HUES64 (cell line): Measurements from ENCODE around the gene MSANTD2.

Experiments used
- H3K27ac ChIP-seq: 2 replicates; pipeline ENCODE4 v1.7.0; 2013; ENCODE audit warnings: low read depth, low read length, inconsistent platforms
- H3K27me3 ChIP-seq: 2 replicates; pipeline ENCODE4 v1.6.1; 2013; ENCODE audit warnings: mild to moderate bottlenecking, low read length; ENCODE audit not compliant: insufficient read depth
- H3K36me3 ChIP-seq: 2 replicates; pipeline ENCODE4 v1.6.1; 2013; ENCODE audit warnings: mild to moderate bottlenecking, low read length; ENCODE audit not compliant: insufficient read depth
- H3K4me1 ChIP-seq: 2 replicates; pipeline ENCODE4 v1.6.1; 2013; ENCODE audit warnings: mild to moderate bottlenecking, low read length, moderate library complexity; ENCODE audit not compliant: insufficient read depth
- H3K4me3 ChIP-seq: 2 replicates; pipeline ENCODE4 v1.5.1; 2013; ENCODE audit warnings: mild to moderate bottlenecking, low read length, moderate library complexity
- H3K9ac ChIP-seq: 2 replicates; pipeline ENCODE4 v1.6.1; 2013; ENCODE audit warnings: mild to moderate bottlenecking, low read depth, low read length
- H3K9me3 ChIP-seq: 2 replicates; pipeline ENCODE4 v1.6.1; 2013; ENCODE audit warnings: low read depth, low read length; ENCODE audit not compliant: insufficient read depth
- WGBS: fragments of 150-250, 120-280 bp; methylation state at CpG from one replicate; pipeline ENCODE4 v1.1.7; 2013; ENCODE audit warnings: missing lambda C conversion rate; 5-methylcytosine and 5-hydroxymethylcytosine counted together

The MSANTD2 gene

DNA sequence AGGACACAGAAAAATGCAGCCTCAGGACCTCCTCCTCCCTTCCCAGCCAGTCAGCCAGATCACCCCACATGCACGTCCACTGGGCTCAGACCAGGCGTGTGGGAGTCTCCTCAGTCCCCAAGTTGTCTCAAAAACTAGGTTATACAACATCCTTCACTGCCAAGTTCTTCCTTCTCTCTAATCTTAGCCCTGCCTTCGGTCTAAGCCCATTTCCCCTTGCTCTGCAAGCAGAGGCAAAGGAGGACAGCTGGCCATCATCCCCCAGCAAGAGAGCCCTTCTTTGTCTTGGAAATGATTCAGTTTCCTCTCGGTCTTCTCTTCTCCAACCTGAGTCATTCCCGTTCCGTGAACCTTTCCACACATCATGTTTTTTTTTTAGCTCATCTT, 74.5 kb downstream of the MSANTD2 start:
- peaks cover 24% of the 10 kb centered on the region for H3K4me1 ChIP-seq

DNA sequence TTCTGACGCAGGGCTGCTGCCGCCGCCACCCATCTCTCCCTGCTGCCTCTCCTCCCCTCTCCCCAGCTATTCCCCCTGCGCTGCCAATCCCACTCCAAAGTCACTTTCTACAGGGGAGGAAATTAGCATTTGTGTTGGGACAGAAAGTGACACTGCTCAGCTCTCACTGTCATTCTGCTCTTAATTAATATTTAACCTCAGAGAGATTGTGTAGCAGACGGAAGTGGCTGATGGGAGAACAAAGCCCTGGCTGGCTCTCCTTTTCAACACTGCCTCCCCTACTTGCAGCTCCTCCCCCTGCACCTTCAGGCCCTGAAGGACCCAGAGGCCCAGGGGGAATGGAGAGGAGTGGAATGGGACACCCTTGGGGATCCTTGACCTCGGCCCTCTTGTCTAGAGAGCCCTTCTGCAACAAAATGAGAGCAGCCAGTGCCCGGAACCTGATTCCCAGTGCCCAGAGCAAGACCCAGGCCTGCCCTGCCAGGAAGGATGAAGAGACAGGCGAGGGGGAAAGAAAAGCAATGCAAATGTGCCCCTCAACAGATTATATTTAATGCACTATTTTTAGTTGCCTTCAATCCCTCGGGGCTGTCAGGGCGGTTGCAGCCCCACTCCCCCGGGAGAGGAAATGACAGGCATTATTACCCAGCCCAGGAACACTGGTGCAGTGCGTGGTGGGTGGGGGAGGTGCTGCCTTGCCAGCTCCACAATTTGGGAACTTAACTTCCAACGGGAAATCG, 75.1 kb downstream of the MSANTD2 start:
- no peaks in the 10 kb centered on the region for H3K9me3 ChIP-seq
- no peak overlapping the region for H3K9ac ChIP-seq
- H3K27ac ChIP-seq: no peak overlapping the region
- H3K36me3 ChIP-seq: no peaks in the 10 kb centered on the region
- peaks cover 24% of the 10 kb centered on the region for H3K4me1 ChIP-seq
- H3K27me3 ChIP-seq: peaks cover 56% of the 10 kb centered on the region
- H3K4me3 ChIP-seq: no peak overlapping the region
- WGBS: 42% methylated on average over 12 of the region's 14 CpGs

More for the DNA sequence above, 74.5 kb downstream of the MSANTD2 start:
- no peaks in the 10 kb centered on the region for H3K36me3 ChIP-seq
- H3K9ac ChIP-seq: no peak overlapping the region
- H3K4me3 ChIP-seq: 0 out of 2 replicates have a peak overlapping the region, but pooled peaks have one; percentile 5
- H3K9me3 ChIP-seq: no peaks in the 10 kb centered on the region
- 27% methylated on average over 6 of the region's 6 CpGs for WGBS
- H3K27ac ChIP-seq: no peak overlapping the region
- peaks cover 50% of the 10 kb centered on the region for H3K27me3 ChIP-seq

DNA sequence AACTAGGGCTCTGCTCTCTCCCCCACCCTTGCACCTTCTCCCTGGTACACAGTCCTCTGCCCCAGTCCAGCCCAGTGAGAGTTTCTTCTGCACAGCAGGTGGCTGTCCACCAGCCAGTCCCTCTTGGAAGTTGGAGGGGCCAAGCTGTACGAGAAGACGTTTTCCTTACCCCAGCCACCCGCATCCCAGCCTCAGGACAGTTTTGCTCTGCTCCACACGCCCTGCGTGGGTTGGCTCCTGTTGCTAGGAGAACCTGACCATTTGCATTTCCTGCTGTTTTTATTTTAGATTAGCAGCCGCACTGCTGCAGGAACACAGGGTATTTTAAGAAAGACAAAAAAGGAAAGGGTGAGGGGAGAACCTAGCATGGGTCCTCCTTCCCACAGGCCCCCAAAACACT, 78.0 kb downstream of the MSANTD2 start:
- Histone ChIP-seq H3K27ac (no peak overlapping the region), H3K27me3 (peaks cover 86% of the 10 kb centered on the region), H3K4me1 (peaks cover 26% of the 10 kb centered on the region), H3K4me3 (no peak overlapping the region), H3K9ac (no peak overlapping the region), H3K36me3 (no peaks in the 10 kb centered on the region), H3K9me3 (no peaks in the 10 kb centered on the region)
- WGBS: 59% methylated on average over 6 of the region's 6 CpGs

DNA sequence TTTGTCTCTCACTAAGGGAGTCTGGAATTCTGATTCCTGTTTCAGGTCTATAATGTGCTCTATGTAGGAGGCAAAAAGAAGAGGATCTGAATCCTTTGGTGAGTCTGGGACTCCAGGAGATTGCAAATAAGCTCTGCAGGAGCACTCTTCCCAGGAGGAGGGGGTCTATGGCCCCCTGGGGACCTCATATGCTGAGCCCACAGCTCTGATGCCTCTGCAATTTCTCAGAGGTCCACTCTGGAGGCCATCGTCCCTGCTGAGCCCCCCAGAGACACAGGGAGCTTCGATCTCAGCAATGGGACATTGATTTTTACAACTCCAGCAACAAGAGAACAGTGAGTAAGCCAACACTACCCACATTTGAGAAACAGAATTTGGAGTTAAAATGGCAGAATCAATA, 80.7 kb downstream of the MSANTD2 start:
- Histone ChIP-seq H3K36me3 (no peaks in the 10 kb centered on the region), H3K9me3 (no peaks in the 10 kb centered on the region), H3K27ac (no peak overlapping the region), H3K9ac (no peak overlapping the region), H3K4me3 (no peak overlapping the region), H3K4me1 (peaks cover 9% of the 10 kb centered on the region; the same call in 1 of the 2 replicates), H3K27me3 (peaks cover 100% of the 10 kb centered on the region)
- 42% methylated on average over 2 of the region's 2 CpGs for WGBS

DNA sequence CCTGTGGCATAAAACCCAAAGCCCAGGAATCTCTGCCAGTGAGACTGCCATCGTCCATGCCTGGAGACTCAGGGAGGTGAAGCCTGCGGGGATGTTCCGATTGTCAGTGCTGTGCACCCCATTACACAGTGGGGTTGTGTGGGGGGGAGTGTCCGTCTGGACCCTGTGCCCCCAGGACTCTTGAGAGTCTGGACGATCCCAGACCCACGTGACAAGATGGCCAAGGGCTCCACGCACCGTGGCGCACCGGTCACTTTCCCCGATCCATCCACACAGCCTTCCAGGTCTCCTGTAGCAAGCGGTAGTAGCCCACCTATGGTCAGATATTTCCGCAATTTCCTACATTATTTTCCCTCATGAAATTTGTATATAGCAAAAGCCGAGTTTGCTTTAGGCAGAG, 81.4 kb downstream of the MSANTD2 start:
- Histone ChIP-seq H3K4me1 (peaks cover 9% of the 10 kb centered on the region; the same call in 1 of the 2 replicates), H3K36me3 (no peaks in the 10 kb centered on the region), H3K9ac (no peak overlapping the region), H3K4me3 (peak overlapping the region; percentile 54; the same call in 1 of the 2 replicates), H3K27ac (no peak overlapping the region), H3K27me3 (peaks cover 100% of the 10 kb centered on the region), H3K9me3 (no peaks in the 10 kb centered on the region)
- WGBS: 31% methylated on average over 14 of the region's 14 CpGs

DNA sequence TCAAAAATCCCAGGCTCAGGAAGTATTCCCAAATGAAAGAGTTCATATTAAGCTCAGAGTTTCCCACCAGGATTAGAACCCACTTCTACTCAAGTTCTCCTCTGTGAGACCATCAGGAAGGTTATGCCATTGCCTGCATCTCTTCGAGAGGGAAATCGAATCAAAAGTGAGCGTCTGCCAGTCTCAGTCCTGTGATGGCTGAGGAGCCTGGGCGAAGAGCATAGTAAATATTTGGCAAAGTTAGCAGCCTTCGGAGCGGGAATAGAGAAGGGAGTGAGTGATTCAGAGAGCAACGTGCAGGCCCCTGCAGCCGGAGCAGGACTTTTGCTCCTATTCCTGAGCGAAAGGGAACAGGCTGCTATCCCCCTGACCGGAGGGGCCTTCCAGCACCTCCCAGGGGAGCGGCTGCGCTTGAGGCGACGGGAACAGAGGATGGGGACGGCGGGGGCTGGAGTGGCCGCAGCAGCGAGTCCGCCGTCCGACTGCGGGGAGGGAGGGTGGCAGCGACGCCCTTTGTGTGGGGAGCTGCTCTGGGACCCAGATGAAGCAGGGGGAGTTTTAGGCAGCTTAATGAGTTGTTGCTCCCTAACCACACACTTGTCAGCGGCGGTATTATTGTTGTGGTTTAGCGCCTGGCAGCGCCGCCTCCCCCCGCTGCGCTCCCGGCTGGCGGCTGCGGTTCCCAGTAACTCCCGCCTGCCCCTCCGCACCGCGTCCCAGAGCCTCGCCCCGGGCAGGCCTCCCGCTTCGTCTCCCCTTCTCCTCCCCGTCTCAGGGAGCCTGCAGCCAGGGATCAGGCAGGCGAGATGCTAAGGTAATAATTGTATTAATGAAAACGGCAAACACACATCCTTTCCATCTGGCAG, 82.2 kb downstream of the MSANTD2 start:
- H3K27me3 ChIP-seq: peaks cover 94% of the 10 kb centered on the region
- H3K9me3 ChIP-seq: no peaks in the 10 kb centered on the region
- WGBS: 2% methylated on average over 42 of the region's 45 CpGs
- peak overlapping the region; percentile 54 for H3K4me3 ChIP-seq
- no peak overlapping the region for H3K9ac ChIP-seq
- H3K27ac ChIP-seq: no peak overlapping the region
- no peaks in the 10 kb centered on the region for H3K36me3 ChIP-seq
- peaks cover 9% of the 10 kb centered on the region; the same call in 1 of the 2 replicates for H3K4me1 ChIP-seq

DNA sequence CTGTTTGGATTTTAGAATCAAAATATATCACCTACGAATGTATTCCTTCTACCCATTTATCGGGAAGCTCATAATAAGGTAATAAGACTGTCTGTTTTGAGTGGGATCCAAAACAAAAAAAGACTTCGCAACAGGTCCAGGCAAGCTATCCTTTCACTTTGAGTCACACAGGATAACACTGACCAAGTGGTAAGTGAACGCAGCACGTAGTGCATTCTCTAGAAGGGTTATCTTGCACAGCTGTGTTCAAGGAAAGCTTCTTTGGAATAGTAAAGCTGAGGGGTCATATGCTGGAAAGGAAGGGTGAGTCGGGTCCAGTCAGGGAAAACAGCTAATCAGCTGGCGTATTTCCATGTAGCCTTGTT, 82.8 kb downstream of the MSANTD2 start:
- H3K9ac ChIP-seq: no peak overlapping the region
- H3K27ac ChIP-seq: no peak overlapping the region
- H3K4me1 ChIP-seq: peaks cover 9% of the 10 kb centered on the region; the same call in 1 of the 2 replicates
- H3K27me3 ChIP-seq: peaks cover 88% of the 10 kb centered on the region
- no peaks in the 10 kb centered on the region for H3K9me3 ChIP-seq
- WGBS: 61% methylated on average over 6 of the region's 7 CpGs
- H3K4me3 ChIP-seq: peak overlapping the region; percentile 54
- H3K36me3 ChIP-seq: no peaks in the 10 kb centered on the region

DNA sequence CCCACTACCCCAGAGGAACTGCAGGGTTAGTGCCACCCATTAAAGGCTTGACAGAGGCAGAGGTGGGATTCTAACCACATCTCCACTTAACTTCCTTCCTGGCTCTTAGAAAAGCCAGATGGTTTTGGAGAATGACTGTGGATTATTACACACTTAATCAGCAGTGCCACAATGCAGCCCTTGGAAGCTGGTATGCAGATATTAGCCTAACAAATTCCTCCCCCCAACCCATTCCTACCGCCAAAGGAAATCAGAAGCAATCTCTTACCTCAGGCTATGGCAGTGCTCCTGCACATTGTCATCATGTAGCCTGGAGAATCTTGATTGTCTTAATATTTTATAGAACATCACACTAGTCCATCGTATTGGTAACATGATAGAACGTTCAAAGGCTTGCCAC, 83.6 kb downstream of the MSANTD2 start:
- no peak overlapping the region for H3K4me3 ChIP-seq
- H3K36me3 ChIP-seq: no peaks in the 10 kb centered on the region
- no peak overlapping the region for H3K9ac ChIP-seq
- peaks cover 80% of the 10 kb centered on the region for H3K27me3 ChIP-seq
- H3K27ac ChIP-seq: no peak overlapping the region
- peaks cover 9% of the 10 kb centered on the region; the same call in 1 of the 2 replicates for H3K4me1 ChIP-seq
- no peaks in the 10 kb centered on the region for H3K9me3 ChIP-seq
- WGBS: 24% methylated on average over 1 of the region's 3 CpGs
